Measurements from ENCODE around the gene MARK3.

The MARK3 gene

DNA sequence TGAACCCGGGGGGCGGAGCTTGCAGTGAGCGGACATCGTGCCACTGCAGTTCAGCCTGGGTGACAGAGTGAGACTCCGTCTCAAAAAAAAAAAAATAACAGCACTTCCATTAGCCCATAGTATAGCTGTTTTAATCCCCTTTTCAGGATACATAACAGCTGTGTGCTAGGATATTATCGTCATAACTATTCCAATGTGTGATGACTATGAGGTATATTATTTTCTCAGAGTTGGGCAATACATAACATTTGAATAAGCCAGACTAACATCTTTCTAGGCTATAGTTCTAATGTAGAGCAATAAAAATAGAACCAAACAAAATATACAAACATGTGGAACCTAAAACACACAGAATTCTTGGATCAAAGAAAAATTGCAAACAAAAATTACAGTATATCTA is 57.1 kb downstream of the MARK3 start:
- DNase-seq: no peak

DNA sequence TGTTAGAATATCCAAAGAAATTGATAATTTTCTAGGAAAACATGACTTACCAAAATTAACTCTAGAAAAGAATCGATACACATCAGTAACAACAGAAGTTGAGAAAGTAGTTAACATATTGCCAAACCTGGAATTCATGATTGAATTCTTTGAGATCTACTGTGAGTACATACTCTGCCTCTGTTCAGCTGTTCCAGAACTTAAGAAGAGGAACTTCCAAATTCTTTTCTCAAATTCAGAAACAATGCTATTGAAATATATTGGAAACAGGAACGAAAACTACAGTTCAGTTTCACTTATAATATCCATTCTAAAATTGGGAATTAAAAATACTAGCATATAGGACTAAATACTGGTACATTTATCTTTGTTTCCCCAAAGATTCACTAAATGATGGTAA is 57.9 kb downstream of the MARK3 start:
- no peak for DNase-seq

DNA sequence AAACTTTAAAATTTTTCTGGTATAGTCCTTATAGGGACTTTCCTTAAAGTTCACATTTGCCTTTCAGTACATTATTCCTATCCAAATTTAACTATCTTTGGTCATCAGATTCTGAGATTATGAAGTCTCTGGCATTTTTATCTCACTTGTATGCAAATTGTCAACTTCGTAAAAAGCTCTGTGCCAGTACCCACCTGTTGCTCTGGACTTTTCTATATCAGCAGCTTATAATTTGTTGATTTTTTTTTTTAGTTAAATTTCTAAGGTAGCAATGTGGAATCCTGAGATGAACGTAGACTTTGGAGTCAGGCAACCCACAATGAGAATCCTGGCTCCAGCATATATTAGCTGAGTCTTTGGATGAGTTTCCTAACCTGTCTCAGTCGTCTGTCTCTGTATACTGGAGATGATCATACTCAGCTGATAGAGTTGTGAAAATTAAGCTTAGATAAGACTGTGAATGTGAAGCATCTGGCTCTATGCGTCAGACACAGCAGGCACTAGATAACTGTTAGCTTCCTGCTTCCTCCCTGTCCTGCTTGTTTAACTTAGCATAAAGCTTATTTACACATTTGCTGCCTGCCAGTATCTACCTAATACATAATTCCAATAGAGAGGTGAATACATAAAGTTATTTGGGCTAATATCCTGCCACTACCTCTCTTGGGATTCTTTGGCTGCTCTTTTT is 59.8 kb downstream of the MARK3 start:
- peak; percentile 3 for DNase-seq

DNA sequence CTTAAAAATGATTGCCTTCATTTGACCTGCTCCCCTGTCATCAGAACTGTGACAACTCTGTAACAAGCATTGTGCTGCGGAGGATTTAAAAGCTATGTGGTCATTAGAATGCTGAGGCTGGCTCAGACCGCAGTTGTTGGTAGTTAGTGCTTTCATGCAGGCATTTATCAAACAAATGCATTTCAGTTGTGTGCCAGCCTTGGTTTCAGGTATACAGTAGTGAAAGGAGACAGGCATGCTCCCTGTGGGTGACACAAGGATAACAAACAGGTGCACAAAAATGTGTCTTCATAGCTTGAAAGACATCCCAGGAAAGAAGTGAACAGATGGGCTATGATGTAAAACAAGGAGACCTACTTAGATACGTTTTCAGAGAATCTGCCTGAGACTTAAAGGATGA is 60.6 kb downstream of the MARK3 start:
- no peak for DNase-seq

DNA sequence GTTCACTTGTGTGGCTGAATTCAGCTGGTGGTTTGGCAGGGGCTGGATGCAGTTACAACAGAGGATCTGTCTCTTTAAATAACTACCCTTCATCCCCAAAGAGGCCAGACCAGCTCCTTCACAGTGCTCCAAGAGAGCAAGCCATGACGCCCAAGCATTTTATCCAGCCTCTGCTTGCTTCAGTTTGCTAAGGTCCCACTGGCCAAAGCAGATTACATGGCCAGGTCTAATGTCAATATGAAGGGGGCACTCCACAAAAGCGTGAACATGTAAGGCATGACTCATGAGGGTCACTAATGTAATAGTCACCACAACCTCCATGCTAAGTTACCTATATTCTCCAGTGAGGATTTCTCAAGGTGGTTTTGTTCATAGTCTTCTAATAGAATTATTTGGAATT is 62.9 kb downstream of the MARK3 start:
- DNase-seq: no peak

DNA sequence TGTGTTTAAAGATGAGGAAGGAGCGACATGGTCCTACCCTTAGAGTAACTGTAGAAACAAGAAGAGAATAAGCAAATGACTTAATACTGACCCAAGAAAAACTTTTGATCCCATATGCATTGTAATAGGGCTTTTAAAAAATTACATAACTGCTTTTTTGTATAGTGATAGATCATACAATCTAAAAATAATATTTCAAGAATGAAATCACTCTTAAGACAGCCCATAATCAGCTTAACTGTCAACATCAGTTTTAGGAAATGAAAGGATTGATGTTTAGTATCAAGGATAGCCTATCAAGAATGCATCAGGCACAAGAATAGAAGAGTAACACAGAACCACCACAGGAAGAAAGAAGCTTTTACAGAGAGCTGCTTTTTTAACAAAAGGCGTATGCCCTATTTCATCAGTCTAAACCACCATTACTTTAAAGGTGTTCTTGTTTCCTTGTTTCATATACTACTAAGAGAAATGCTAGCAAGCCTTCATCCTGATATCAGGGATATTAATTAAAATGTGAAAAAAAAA is 64.5 kb downstream of the MARK3 start:
- no peak for DNase-seq

DNA sequence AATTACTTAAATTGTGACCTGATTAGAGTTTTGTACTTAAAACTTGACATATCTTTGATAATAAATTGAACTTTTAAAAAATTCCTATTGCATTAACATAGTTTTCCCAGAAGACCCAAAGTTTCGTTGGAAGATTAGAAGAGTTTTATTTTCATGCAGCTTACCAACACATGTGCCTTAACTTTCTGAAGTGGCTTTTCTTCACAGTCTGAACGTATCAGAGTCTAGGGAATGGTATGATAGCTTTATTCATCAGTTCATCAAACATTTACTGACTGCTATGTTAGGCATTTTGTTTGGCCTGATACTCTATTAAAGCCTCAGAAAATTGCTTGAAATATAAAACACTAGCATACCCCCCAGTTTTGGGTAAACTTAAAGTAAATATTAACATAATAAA is 65.2 kb downstream of the MARK3 start:
- no peak for DNase-seq

DNA sequence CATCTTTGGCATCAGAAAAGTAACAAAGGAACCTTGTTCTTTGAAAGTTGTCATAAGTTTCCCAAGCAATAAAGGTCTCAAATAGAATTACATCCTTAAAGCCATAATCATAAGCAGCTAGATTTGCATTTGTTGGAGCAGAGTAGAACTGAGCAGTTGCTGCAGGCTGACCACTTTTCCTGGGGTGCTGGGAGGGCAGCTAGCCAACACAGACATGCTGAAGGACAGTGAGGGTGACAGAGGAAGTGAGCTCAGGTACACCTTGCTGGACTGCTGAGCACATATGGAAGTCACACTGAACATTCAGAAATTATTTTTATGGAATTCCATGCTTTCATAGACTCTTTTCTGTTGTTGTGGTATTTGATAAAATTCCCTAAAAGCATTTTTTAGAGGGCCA is 66.2 kb downstream of the MARK3 start:
- DNase-seq: no peak

DNA sequence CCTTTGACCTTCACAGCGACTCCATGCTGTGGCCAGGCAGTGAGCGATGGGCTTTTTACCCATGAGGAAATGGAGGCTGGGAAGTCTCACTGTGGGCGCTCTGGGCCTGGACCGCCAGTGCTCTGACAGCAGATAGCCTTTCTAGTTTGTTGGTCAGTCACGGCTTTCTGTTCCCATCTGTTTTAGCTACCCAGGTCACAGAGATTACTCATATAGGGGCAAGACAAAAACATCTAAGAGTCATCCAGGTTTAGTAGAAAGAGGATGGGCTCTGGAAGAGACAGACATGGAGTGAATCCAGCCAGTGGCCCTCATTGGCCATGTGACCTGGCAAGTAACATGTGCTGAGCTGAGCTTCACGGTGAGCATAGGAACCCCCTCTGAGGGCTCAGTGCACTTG is 68.6 kb downstream of the MARK3 start:
- DNase-seq: no peak

DNA sequence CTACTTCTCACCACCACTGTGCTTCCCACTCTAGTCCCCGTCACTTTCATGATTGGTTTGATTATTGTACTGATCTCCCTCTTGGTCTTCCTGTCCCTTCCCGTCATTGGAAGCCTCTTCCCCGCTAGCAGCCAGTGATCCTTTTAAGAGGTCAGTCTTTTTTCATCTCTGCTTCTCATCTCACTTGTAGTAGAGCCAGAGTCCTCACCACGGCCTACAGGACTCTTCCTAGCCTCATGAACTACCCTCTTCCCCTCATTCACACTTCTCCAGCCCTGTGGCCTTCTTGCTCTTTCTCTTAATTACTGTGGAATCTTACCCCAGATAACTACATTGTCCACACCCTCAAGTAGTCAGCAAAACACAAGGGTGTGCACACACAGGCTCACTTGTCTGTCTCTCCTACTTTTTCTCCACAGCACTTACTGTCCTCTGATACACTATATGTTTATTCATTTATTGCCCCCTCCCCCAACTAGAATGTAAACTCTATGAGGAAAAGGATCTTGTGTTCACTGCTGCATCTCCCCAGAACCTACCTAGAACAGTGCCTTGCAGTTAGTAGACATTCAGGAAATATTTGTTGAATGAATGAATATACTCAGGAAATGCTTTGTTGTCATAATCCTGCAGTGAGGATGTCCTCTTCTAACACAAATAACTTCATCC is 71.1 kb downstream of the MARK3 start:
- no peak for DNase-seq

DNA sequence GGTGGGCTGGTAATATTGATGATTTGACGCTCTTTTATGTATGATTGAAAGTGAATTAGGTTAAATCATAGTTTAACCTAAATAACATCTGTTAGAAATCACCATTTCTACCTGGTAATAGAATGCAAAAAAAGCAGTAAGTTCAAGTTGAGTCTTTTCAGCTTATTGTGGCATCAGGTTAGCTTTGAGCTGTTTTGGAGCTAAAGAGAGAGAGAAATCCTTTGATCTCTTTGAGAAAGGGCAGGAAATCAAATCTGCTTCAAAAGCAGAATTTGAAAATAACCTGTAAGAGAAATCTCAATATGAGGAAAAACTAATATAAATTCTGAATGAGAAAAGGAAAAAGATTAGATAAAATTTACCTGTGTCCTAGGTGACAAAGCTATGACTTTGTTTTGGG is 75.2 kb downstream of the MARK3 start:
- no peak for DNase-seq

DNA sequence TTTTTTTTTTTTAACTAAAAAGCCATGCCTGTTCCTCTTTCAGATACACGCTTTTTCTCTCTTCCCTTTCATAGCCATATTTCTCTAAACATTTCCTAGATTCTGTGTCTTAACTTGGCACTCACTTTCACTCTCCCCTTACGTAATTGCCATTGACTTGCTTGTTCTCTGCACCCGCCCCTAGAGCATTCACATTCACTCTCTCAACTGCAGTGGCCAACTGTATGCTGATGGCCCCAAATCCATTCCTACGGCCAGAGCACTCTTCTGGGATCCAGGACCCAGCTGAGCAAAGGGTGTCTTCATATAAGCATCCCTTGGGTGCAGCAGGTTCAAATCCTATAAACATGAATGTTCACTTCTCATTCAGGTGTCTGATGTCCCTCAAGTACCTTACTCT is 77.9 kb downstream of the MARK3 start:
- DNase-seq: no peak

DNA sequence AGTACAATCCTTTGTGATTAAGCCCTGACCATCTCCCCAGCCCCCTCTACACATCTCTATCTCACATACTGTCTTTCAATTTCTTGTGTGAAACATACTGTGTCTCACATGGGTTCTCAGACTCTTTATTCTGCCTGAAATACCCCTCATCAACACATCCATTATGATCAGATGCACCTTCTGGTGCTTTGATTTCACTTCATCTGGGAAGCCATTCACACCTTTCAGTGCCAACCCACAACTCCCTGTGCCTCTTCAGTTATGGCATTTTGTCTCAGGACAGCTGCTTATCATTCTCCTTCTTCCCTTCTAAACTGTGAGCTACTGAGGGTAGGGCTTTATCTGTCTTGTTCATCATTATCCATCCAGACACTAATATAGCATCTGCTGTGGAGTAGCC is 78.6 kb downstream of the MARK3 start:
- DNase-seq: no peak

DNA sequence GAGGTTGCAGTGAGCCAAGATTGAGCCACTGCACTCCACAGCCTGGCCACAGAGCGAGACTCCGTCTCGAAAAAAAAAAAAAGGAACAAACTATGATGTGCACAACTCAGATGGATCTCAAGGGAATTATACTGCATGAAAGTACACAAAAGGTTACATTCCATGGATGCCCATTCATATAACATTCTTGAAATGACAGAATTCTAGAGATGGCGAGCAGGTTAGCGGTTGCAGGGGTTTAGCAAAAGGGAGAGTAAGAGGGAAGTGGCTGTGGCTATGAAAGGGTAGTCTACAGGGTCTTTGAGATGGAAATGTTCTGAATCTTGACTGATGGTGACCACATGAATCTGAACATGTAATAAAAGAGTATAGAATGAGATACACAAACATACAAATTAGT is 87.7 kb downstream of the MARK3 start:
- no peak for DNase-seq

DNA sequence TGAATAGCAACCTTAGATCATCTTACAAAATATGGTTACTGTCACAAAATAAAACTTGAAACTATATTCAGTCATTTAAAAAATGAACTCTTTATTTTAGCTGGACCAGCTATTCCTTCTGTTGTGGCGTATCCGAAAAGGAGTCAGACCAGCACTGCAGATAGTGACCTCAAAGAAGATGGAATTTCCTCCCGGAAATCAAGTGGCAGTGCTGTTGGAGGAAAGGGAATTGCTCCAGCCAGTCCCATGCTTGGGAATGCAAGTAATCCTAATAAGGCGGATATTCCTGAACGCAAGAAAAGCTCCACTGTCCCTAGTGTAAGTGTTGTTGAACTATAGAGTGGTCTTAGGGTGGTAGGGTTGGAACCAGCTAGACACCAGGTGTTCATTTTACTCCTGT is 89.7 kb downstream of the MARK3 start:
- DNase-seq: no peak

DNA sequence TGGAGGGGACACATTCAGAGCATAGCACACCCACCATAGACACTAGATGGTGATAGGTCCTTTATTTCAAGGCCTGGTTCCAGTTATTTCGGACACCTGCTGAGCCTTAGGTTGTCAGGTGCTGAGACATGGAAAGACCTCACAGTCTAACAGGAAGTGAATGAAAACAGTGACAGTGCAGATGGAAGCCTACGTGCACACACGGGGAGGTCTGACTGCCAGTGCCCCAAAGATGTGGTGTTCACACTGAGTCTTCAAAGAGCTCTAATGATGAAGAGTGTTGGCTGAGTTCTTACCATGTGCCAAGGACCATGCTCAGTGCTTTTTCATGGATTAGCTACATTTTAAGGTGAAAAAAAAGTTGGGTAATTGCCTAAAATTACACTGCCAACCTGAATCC is 90.8 kb downstream of the MARK3 start:
- DNase-seq: no peak

DNA sequence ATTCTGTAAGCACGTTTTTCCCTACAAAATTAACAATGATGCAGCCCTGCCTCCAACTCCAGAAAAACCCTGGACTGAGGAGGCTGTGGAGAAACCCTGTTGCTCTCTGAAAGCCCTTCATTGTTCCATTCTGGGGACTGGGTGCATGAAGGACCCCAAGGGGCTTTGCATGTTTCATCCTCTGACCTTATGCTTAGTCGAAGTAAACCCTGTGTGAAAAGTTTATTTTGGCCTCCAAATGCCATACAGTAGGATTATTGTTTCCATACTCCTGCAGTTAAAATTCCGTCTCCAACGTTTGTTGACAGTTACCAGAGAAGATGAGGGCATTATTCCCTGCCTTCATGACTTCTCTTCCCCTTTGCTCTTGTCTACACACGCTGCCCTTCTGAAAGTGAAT is 91.4 kb downstream of the MARK3 start:
- DNase-seq: no peak

DNA sequence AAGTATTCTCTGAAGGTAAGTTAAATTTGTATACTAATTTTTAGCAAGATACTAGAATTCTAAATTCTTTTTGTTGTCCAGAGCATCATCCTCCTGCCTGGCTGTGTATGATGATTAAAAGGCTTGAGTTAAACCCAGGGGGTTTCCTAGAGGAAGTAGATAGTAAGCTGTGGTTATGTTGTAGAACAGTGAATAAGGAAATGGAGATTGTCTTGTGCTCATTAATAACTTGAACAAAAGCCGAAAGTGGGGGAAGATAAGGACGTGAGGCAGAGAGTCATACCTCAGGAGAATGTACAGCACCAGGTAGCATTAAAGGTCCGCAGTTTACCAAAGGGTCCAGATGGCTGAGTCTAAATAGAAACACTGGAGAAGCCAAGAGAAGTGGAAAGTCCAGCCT is 95.4 kb downstream of the MARK3 start:
- DNase-seq: no peak

DNA sequence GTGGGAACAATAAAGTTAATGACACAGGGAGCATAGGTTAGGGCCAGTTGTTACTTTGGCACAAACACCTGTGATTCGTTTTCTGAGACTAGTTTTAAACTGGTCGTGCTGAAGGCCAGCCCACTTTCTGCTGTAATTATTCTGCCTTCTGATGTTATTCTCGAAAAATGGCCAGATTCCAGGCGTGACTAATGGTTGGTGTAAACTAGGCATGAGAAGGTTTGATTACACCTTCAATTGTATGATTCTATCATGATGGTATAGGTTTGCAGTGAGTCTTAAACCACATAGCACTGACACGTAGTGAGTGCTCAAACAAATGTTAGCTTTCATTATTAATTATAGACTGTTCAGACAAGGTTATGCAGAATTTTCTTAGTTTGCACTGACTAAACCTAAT is 98.4 kb downstream of the MARK3 start:
- DNase-seq: no peak

DNA sequence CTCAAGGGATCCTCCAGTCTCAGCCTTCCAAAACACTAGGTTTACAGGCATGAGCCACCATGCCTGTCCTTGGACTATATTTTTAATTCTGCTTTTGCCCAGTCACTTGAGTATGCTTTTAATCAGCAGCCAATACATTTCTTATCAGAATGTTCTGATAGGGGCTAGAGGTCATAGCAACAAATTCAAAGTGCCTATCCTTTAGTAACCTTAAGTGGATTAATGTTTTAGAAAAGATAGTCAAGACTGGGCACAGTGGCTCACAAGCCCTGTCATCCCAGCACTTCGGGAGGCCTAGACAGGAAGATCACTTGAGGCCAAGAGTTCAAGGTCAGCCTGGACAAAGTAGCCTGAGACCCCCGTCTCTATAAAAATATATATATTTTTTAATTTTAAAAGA is 100.3 kb downstream of the MARK3 start:
- DNase-seq: no peak

DNA sequence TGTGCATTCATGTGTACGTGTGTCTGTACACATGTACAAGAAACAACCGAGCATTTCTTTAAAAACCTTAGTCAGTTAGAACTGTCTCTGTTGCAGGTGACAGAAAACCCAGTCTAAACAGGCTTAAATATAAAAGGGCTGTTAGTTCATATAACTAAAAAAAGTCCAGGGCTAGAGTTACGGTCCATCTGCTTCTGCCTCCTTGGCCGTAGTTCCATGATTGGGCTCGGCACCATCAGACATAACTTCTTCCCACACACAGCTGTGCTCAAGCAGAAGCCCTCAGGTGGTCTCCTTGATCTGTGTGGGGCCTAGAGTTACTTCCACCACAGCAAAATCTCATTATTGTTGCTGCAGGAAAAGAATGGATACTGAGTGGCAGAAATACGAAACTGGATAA is 102.9 kb downstream of the MARK3 start:
- DNase-seq: no peak

DNA sequence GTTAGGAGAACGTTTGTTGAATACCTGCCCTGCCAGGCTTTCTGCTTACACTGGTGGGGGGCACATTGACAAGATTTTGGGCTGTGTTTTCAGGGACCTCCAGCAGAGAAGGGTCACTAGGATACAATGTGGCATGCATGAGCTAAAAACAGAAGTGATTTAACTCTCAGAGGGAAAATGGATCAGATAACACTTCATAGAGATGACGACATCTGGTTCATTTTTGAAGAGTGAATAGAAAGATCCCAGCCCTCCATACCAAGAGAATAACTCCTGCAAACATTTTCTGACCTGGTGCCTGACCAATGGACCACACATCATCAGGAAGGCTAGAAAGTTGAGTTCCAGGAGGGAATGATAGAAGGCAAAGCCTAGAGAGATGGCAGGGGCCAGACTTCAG is 103.7 kb downstream of the MARK3 start:
- DNase-seq: no peak

DNA sequence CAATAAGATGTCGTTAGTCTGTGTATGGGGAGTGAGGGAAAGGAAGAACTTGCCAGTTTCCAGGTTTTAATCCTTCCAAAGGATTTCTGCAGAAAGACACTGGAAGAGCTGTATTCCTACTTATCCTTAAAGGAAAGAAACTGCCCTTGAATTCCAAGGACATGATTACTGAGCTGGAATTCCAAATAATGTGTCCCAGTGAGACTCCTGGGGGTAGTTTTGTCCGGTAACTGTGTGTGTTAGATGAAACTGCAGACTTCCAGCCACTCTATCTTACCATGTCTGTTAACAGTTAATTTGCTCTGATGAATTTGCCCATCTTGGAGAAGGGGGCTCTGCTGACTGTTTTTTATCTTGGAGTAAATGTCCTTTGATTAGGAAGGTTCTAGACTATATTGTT is 104.4 kb downstream of the MARK3 start:
- no peak for DNase-seq

DNA sequence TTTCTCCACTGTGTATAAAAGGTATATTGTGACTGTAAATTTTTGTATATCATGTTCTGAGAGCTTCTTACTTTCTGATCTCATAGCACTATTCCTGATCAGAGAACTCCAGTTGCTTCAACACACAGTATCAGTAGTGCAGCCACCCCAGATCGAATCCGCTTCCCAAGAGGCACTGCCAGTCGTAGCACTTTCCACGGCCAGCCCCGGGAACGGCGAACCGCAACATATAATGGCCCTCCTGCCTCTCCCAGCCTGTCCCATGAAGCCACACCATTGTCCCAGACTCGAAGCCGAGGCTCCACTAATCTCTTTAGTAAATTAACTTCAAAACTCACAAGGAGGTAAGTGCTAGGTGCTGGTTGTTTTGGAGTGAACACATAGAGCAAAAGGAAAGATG is 106.5 kb downstream of the MARK3 start:
- DNase-seq: no peak
